Measurements from ENCODE around the gene SNRNP35.

- no peak for TF ChIP-seq CTCF (conservative IDR thresholded peaks at IDR 0.05; ENCODE audit: low read length)
- no peak for TF ChIP-seq EZH2phosphoT487 (IDR thresholded peaks at IDR 0.05; ENCODE audit: borderline replicate concordance)
These were observed 24.9 kb downstream of the SNRNP35 start for GRCh38 chr12:123482876-123483275.

Measured in Loucy (cell line).